Activated CD4-positive, alpha-beta T cell treated with anti-CD3 and anti-CD28 coated beads for 36 hours (primary cell): Measurements from ENCODE around the gene VCAN. TPM values are rescaled to one million over a fixed set of nuclear protein-coding genes. Genes with fewer than 3 reads are reported as not detected.

Source experiments
- ATAC-seq: fragments of 200-7000 bp; cut with Tn5 transposase; one replicate; pipeline ENCODE4 v1.10.0; 2021; ENCODE audit warnings: mild to moderate bottlenecking, moderate library complexity
- CTCF ChIA-PET: fragments of 350-600 bp; sonication (Branson Sonifier 250); formaldehyde crosslinking; loops from one replicate; lab custom pipeline; 2021; ENCODE audit warnings: antibody characterized with exemption; lab: Charles Lee
- POLR2A ChIA-PET: fragments of 350-600 bp; sonication (Branson Sonifier 250); formaldehyde crosslinking; loops from one replicate; lab custom pipeline; 2021; ENCODE audit warnings: antibody characterized with exemption, inconsistent platforms; lab: Charles Lee
- DNase-seq: peaks from one replicate; pipeline ENCODE4 v3.0.0-alpha.2; 2020
- H3K27ac Mint-ChIP-seq: one replicate; pipeline ENCODE4 v1.8.0; 2021; ENCODE audit warnings: mixed read lengths
- H3K27me3 Mint-ChIP-seq: one replicate; pipeline ENCODE4 v1.8.0; 2021; ENCODE audit warnings: mixed read lengths
- H3K36me3 Mint-ChIP-seq: one replicate; pipeline ENCODE4 v1.8.0; 2021; ENCODE audit warnings: low read depth, mixed read lengths
- H3K4me1 Mint-ChIP-seq: one replicate; pipeline ENCODE4 v1.8.0; 2021; ENCODE audit warnings: mixed read lengths
- H3K4me3 Mint-ChIP-seq: one replicate; pipeline ENCODE4 v1.8.0; 2021; ENCODE audit warnings: mild to moderate bottlenecking, moderate library complexity, mixed read lengths
- H3K9me3 Mint-ChIP-seq: one replicate; pipeline ENCODE4 v1.8.0; 2021; ENCODE audit warnings: low read depth, mixed read lengths
- intact Hi-C, 2 experiments: fragments of 100-400 bp; cut with DNase I in 1 of 2; cut with micrococcal nuclease in 1 of 2; formaldehyde crosslinking; loops; one replicate each; pipeline versions ENCODE4 v1.14.2 to v1.15.1; 2022 to 2024; cut with DNase I, micrococcal nuclease
- total RNA-seq, 2 experiments: library from RNA; stranded (reverse); gene quantifications; one replicate each; pipeline ENCODE4 v1.2.3, GENCODE V29; 2021

VCAN gene
- total RNA-seq, 2 experiments from 2014 or later = not detected

- no peaks in the 10 kb centered on the region for H3K4me1 Mint-ChIP-seq
- H3K9me3 Mint-ChIP-seq = no peaks in the 10 kb centered on the region
- ATAC-seq (no peak), DNase-seq (no peak)
- no peaks in the 10 kb centered on the region for H3K27me3 Mint-ChIP-seq
- intact Hi-C loops = no loop called here
- no peaks in the 10 kb centered on the region for H3K36me3 Mint-ChIP-seq
- H3K4me3 Mint-ChIP-seq = no peak overlapping the region
- CTCF ChIA-PET = no interaction called here
- POLR2A ChIA-PET = no interaction called here
- no peak overlapping the region for H3K27ac Mint-ChIP-seq
Observed at GRCh38 chr5:83570916-83571315, 99.4 kb downstream of the VCAN start.

- intact Hi-C loops = no loop called here
- no peaks in the 10 kb centered on the region for H3K36me3 Mint-ChIP-seq
- H3K27ac Mint-ChIP-seq = no peak overlapping the region
- ChIA-PET CTCF (interaction anchor here (1.1 kb wide), 1 partner anchor 44 kb away, joined by 3 read pairs; no protein-coding TSS in a partner anchor), POLR2A (no interaction called here)
- H3K27me3 Mint-ChIP-seq = no peaks in the 10 kb centered on the region
- no peaks in the 10 kb centered on the region for H3K9me3 Mint-ChIP-seq
- no peak overlapping the region for H3K4me3 Mint-ChIP-seq
- no peaks in the 10 kb centered on the region for H3K4me1 Mint-ChIP-seq
- DNase-seq (no peak), ATAC-seq (no peak)
Observed at GRCh38 chr5:83572271-83572670, 100.7 kb downstream of the VCAN start.

- no peak overlapping the region for H3K4me3 Mint-ChIP-seq
- intact Hi-C loops = no loop called here
- H3K27ac Mint-ChIP-seq = no peak overlapping the region
- ATAC-seq = no peak
- H3K9me3 Mint-ChIP-seq = no peaks in the 10 kb centered on the region
- ChIA-PET CTCF (no interaction called here), POLR2A (no interaction called here)
- H3K36me3 Mint-ChIP-seq = no peaks in the 10 kb centered on the region
- H3K27me3 Mint-ChIP-seq = peaks cover 3% of the 10 kb centered on the region
- H3K4me1 Mint-ChIP-seq = no peaks in the 10 kb centered on the region
- no peak for DNase-seq
Observed at GRCh38 chr5:83576341-83576740, 104.8 kb downstream of the VCAN start.

- DNase-seq = no peak
- ATAC-seq = no peak
- ChIA-PET CTCF (no interaction called here), POLR2A (no interaction called here)
- H3K27me3 Mint-ChIP-seq = peaks cover 3% of the 10 kb centered on the region
- no peak overlapping the region for H3K27ac Mint-ChIP-seq
- intact Hi-C loops = no loop called here
- no peaks in the 10 kb centered on the region for H3K9me3 Mint-ChIP-seq
- no peaks in the 10 kb centered on the region for H3K36me3 Mint-ChIP-seq
- no peaks in the 10 kb centered on the region for H3K4me1 Mint-ChIP-seq
- no peak overlapping the region for H3K4me3 Mint-ChIP-seq
Observed at GRCh38 chr5:83577036-83577636, 105.6 kb downstream of the VCAN start.

- intact Hi-C loops = no loop called here
- no peak for ATAC-seq
- Mint-ChIP-seq H3K27me3 (peaks cover 6% of the 10 kb centered on the region), H3K4me1 (no peaks in the 10 kb centered on the region), H3K9me3 (no peaks in the 10 kb centered on the region), H3K4me3 (no peak overlapping the region), H3K27ac (no peak overlapping the region), H3K36me3 (no peaks in the 10 kb centered on the region)
- ChIA-PET POLR2A (no interaction called here), CTCF (no interaction called here)
- no peak for DNase-seq
Observed at GRCh38 chr5:83583859-83584258, 112.3 kb downstream of the VCAN start.

GRCh38 chr5:83586874-83587776, 115.6 kb downstream of the VCAN start:
- intact Hi-C loops = no loop called here
- no peak overlapping the region for H3K27ac Mint-ChIP-seq
- no peak overlapping the region for H3K4me3 Mint-ChIP-seq
- no peaks in the 10 kb centered on the region for H3K9me3 Mint-ChIP-seq
- no peaks in the 10 kb centered on the region for H3K36me3 Mint-ChIP-seq
- no peaks in the 10 kb centered on the region for H3K4me1 Mint-ChIP-seq
- DNase-seq (no peak), ATAC-seq (no peak)
- CTCF ChIA-PET = no interaction called here
- H3K27me3 Mint-ChIP-seq = peaks cover 6% of the 10 kb centered on the region
- POLR2A ChIA-PET = no interaction called here

GRCh38 chr5:83589786-83590185, 118.2 kb downstream of the VCAN start:
- Mint-ChIP-seq H3K4me3 (no peak overlapping the region), H3K9me3 (no peaks in the 10 kb centered on the region), H3K27ac (no peak overlapping the region), H3K27me3 (peaks cover 3% of the 10 kb centered on the region), H3K36me3 (no peaks in the 10 kb centered on the region), H3K4me1 (no peaks in the 10 kb centered on the region)
- intact Hi-C loops = no loop called here
- CTCF ChIA-PET = no interaction called here
- POLR2A ChIA-PET = no interaction called here
- ATAC-seq = no peak
- DNase-seq = no peak

GRCh38 chr5:83590966-83591365, 119.4 kb downstream of the VCAN start:
- H3K27me3 Mint-ChIP-seq = peaks cover 3% of the 10 kb centered on the region

GRCh38 chr5:83595217-83595616, 123.7 kb downstream of the VCAN start:
- no peak overlapping the region for H3K4me3 Mint-ChIP-seq
- ATAC-seq (no peak), DNase-seq (no peak)
- H3K27me3 Mint-ChIP-seq = peaks cover 2% of the 10 kb centered on the region
- H3K9me3 Mint-ChIP-seq = no peaks in the 10 kb centered on the region
- intact Hi-C loops = no loop called here
- no peak overlapping the region for H3K27ac Mint-ChIP-seq
- ChIA-PET CTCF (interaction anchor here (0.6 to 0.7 kb wide), 2 partner anchors 199 to 1282 kb away, joined by 4 read pairs; no protein-coding TSS in a partner anchor), POLR2A (no interaction called here)
- no peaks in the 10 kb centered on the region for H3K4me1 Mint-ChIP-seq
- no peaks in the 10 kb centered on the region for H3K36me3 Mint-ChIP-seq

More at GRCh38 chr5:83590966-83591365, 119.4 kb downstream of the VCAN start:
- H3K36me3 Mint-ChIP-seq = no peaks in the 10 kb centered on the region
- CTCF ChIA-PET = no interaction called here
- intact Hi-C loops = no loop called here
- no peaks in the 10 kb centered on the region for H3K4me1 Mint-ChIP-seq
- POLR2A ChIA-PET = no interaction called here
- H3K27ac Mint-ChIP-seq = no peak overlapping the region
- H3K9me3 Mint-ChIP-seq = no peaks in the 10 kb centered on the region
- no peak overlapping the region for H3K4me3 Mint-ChIP-seq
- DNase-seq = no peak
- ATAC-seq = no peak

- Mint-ChIP-seq H3K4me3 (no peak overlapping the region), H3K27ac (no peak overlapping the region), H3K27me3 (peaks cover 3% of the 10 kb centered on the region), H3K4me1 (no peaks in the 10 kb centered on the region), H3K9me3 (no peaks in the 10 kb centered on the region), H3K36me3 (no peaks in the 10 kb centered on the region)
- ChIA-PET POLR2A (no interaction called here), CTCF (interaction anchor here (0.7 kb wide), 2 partner anchors 173 to 1953 kb away, joined by 3 read pairs; no protein-coding TSS in a partner anchor)
- intact Hi-C loops = no loop called here
- DNase-seq (peak; percentile 7), ATAC-seq (no peak)
Observed at GRCh38 chr5:83608122-83608521, 136.6 kb downstream of the VCAN start.

- intact Hi-C loops = no loop called here
- DNase-seq (no peak), ATAC-seq (no peak)
- Mint-ChIP-seq H3K27me3 (peaks cover 2% of the 10 kb centered on the region), H3K27ac (no peak overlapping the region), H3K9me3 (peaks cover 8% of the 10 kb centered on the region), H3K36me3 (no peaks in the 10 kb centered on the region), H3K4me3 (no peak overlapping the region), H3K4me1 (no peaks in the 10 kb centered on the region)
- ChIA-PET POLR2A (no interaction called here), CTCF (no interaction called here)
Observed at GRCh38 chr5:83614841-83615240, 143.3 kb downstream of the VCAN start.

- no peak overlapping the region for H3K27ac Mint-ChIP-seq
- peaks cover 2% of the 10 kb centered on the region for H3K27me3 Mint-ChIP-seq
- DNase-seq = no peak
- POLR2A ChIA-PET = no interaction called here
- intact Hi-C loops = no loop called here
- no peak overlapping the region for H3K4me3 Mint-ChIP-seq
- no peaks in the 10 kb centered on the region for H3K4me1 Mint-ChIP-seq
- H3K36me3 Mint-ChIP-seq = no peaks in the 10 kb centered on the region
- CTCF ChIA-PET = no interaction called here
- ATAC-seq = no peak
- no peaks in the 10 kb centered on the region for H3K9me3 Mint-ChIP-seq
Observed at GRCh38 chr5:83628360-83628759, 156.8 kb downstream of the VCAN start.
